GM18507 (cell line): ENCODE data around the gene MAP3K7.

Experiments used
- DNase-seq: peaks from one replicate; pipeline ENCODE4 v3.0.0; 2011; ENCODE audit warnings: low read depth; ENCODE audit not compliant: insufficient read length; ENCODE audit errors: extremely low spot score
- FAIRE-seq: peaks from 2 replicates; lab custom pipeline; 2011; peaks lifted over from hg19 to GRCh38; lab: Jason Lieb, UNC

The MAP3K7 gene

GRCh38 chr6:90586836-90587638 lies at the start of gene MAP3K7:
TSS of gene MAP3K7 (minus strand) at chr6:90587072. CDS start at chr6:90586883, 189 bp downstream.
- FAIRE-seq (peak; percentile 98), DNase-seq (peak; percentile 65)

- no peak for DNase-seq
- no peak for FAIRE-seq
Observed at GRCh38 chr6:90631046-90631445, 44.2 kb upstream of the MAP3K7 start.

DNA sequence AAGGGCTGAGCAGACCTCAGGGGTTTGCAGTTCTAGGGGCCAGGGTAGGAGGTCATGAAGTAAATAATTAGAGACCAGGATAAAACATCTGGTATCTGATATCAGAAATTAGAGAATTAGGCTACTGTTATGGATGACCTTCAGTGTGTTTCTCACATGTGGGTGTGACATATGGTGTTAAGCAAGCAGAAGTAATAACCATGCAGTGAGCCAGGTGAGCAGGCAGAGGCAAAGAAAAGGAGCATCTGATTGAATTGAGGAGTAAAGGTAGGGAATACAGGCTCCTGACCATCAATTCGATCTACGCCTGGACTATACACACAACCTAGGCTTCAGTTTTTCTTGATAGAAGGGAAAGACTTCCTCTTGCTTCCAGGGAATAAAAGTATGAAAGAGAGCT lies 34.7 kb upstream of the MAP3K7 start:
- FAIRE-seq (no peak), DNase-seq (no peak)

GRCh38 chr6:90619221-90619620 lies 32.3 kb upstream of the MAP3K7 start:
- no peak for FAIRE-seq

DNA sequence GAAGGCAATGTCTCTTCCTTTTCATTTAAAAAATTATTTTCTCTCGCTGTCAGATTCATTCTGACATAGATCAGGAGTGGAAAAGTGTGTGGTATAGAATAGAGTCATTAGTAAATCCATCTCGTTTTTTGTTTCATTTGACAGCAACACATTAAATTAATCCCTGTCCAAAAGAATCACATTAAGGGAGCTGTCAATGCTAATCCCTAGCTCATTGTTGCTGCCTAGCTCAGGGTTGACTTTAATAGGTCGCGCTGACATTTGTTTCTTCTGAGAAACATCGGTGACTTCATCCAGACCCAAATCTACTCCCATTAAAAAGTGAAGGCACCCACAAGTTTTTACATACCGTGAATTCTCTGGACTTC lies 25.4 kb upstream of the MAP3K7 start:
- FAIRE-seq (no peak), DNase-seq (no peak)

More at GRCh38 chr6:90619221-90619620, 32.3 kb upstream of the MAP3K7 start:
- no peak for DNase-seq

- FAIRE-seq (no peak), DNase-seq (no peak)
Observed at GRCh38 chr6:90611543-90612312, 24.9 kb upstream of the MAP3K7 start.

GRCh38 chr6:90610751-90611542 lies 24.1 kb upstream of the MAP3K7 start:
- FAIRE-seq (no peak), DNase-seq (no peak)

DNA sequence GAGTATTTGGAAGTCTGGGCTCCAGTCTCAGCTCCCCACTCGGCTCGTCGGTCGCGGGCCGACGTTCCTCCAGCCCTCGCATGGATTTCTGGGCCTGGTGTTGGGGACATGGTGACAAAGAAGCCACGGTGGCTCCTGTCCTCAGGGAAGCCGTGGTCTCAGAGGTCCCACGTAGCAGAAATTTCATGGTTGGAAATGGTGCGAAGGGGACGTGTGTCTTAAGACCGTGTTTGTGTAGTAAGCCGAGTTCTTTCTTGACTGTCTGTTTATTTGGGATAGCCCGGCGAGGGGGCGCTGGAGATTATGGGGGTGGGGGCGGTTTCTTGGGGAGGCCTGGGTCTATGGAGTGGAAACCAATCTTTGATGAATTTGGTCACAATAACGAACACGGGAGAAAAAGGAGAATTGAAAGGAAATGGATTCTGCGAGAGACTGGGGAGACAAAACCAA lies 23.5 kb upstream of the MAP3K7 start:
- no peak for FAIRE-seq

GRCh38 chr6:90605749-90606340 lies 19.0 kb upstream of the MAP3K7 start:
- FAIRE-seq, result no peak
- DNase-seq, result no peak

More for the DNA sequence above, 23.5 kb upstream of the MAP3K7 start:
- no peak for DNase-seq

DNA sequence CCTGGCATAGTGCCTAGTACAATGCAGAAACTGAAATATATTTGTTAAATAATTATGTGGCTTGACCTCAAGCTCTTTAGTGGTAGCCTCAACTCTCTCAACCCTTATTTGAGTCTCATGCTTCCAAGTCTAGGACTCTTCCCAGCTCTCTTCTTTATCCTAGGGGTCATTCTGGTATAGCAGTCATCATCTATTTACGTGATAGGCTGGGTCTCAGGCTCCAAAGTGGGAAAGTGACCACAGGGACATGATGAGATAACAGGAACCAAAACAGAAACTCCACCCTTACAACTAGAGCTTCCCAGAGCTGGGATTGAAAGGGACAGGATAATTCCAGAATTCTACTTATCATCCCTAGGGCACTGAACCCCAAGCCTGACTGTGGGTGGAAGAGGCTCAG lies 17.7 kb upstream of the MAP3K7 start:
- no peak for FAIRE-seq
- DNase-seq, result no peak

- FAIRE-seq (no peak), DNase-seq (no peak)
Observed at GRCh38 chr6:90599151-90599550, 12.3 kb upstream of the MAP3K7 start.

GRCh38 chr6:90598192-90598951 lies 11.5 kb upstream of the MAP3K7 start:
- FAIRE-seq (no peak), DNase-seq (no peak)

GRCh38 chr6:90596967-90597539 lies 10.2 kb upstream of the MAP3K7 start:
- DNase-seq, result no peak
- FAIRE-seq, result no peak

GRCh38 chr6:90595854-90596253 lies 9.0 kb upstream of the MAP3K7 start:
- DNase-seq, result no peak
- FAIRE-seq, result no peak

GRCh38 chr6:90586546-90586835 lies 381 bp downstream of the MAP3K7 start:
- DNase-seq (no peak), FAIRE-seq (no peak)

- DNase-seq (no peak), FAIRE-seq (peak; percentile 41)
Observed at GRCh38 chr6:90584636-90585255, 2.1 kb downstream of the MAP3K7 start.

DNA sequence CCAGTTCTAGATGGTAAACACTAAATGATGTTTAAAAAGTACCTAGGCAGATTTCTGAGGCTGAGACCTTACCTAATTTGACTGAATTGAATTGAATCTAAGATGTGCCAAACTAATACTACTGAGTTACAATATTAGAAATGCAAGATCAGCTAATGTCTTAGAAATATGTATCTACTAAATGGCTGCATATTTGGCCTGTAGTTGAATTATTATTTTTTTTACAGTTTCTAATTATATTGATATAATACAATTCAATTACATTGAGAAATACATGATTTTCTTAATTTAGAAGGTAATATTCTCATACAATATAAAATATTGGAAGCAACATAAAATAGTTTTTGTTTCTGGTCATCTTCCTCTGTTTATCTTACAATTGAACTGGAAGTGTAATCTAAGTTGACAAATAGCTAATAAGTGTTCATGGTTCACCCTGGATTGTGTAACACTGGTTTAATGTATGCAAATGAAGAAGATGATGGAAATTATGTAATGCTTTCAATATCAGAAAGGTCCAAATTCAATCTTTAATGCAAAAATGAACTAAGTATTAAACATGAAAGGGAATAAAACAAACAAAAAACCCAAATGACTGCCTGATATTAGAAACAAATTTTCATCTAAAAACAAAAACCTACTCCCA lies 2.9 kb downstream of the MAP3K7 start:
- DNase-seq (no peak), FAIRE-seq (no peak)
